ENCODE results near the gene WDR64.

The WDR64 gene

DNA sequence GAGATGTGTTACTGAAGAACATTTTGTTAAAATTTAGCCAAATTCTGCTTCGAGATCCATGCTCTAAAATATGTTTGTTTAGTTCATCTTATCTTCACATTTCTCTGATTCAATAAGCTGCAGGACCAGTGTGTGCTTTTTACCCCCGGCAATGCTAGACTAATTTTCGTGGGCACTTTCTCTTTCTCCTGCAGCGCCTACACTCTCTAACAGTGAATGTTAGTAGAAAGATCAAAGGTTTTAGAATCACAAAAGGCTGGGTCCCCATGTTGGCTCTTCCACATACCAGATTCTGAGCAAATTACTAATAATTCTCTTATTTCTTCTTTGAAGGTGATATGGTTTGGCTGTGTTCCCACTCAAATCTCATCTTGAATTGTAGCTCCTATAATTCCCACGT lies 20.4 kb upstream of the WDR64 start:
- DNase-seq (ENCODE audit: low read depth): no peak

DNA sequence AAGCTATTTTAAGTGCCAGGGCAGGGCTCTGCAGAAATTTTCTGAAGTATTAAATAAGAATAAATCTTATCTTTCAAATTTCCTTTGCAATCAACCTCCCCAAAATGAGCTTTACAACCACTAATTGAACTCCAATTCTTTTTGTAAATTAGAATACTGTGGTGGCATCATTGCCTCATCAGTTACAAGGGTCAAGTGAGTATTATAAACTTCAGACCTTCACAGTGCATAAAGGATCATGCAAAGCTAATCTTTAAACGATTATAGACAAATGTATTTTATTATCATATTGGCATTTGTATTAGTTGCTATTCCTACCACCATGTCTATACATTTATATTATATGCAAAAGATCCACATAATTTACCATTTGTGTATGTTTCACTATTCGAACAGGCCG lies 19.1 kb upstream of the WDR64 start:
- no peak for DNase-seq (ENCODE audit: low read depth)

DNA sequence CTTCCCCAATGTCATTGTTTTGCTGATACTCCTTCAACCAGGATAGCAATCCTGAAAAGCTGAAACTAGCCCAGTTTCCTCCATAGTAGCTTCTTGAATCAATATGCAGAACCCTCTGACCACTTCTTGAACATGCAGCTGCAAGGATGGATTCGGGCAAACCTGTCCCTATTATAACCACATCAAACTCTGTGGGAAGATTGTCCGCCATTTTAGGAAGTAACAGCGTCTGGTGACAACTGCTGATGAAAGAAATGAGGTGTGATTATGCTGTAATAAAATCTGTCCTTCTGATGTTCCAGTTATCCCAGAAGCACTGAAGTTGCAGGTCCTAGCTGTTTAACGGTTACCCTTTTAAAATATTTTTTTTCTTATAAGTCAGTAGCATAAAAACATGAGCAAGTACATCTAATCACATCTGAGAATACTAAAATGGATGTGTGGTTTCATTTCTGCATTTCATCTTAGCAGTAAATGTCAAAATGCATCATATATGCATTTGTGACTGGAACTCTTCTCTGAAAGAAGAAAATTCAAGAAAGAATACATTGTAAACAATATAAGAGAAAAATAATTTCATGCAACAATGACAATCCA lies 16.4 kb upstream of the WDR64 start:
- DNase-seq (ENCODE audit: low read depth): no peak

DNA sequence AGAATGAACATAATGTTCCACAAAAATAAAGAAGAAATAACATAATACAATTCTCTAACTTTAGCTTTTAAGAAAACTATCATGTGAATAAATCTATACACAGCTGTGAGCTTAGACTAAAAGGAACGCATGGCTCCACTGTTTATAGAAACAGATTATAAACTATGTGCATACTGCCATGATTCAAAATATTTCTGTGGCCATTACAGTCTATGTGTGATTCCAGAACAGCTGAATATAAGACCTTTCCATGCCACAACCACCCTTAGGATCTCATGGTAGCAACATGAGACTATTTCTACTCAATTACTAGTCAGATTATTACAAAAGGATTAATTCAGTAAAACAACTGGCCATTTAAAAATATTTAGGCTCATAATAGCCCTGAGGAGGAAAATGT lies 15.8 kb upstream of the WDR64 start:
- DNase-seq (ENCODE audit: low read depth): no peak

DNA sequence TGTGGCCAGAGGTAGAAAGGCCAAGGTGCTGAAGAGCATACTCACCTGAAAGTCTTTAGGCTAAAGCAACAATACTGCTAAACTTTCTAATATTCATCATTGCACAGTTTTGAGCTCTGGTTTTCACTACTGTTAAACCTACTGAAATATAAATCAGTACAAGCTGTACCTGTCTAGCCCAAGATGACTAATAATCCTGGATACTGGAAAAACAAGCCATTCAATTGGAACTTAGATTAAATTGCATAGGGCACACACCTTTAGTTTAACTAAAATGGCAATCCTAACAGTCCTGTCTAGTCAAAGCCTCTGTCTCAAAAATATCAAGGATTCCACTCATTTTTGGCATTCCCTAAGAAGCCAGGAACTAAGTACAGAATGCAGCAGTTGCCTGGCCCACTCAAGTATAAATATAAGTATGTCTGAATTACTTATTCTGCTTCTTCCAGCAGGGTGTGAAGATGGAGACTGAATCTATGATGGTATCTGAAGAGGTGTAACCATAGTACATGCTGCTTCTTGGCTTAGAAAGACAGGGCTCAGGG lies 15.0 kb upstream of the WDR64 start:
- DNase-seq (ENCODE audit: low read depth): no peak

DNA sequence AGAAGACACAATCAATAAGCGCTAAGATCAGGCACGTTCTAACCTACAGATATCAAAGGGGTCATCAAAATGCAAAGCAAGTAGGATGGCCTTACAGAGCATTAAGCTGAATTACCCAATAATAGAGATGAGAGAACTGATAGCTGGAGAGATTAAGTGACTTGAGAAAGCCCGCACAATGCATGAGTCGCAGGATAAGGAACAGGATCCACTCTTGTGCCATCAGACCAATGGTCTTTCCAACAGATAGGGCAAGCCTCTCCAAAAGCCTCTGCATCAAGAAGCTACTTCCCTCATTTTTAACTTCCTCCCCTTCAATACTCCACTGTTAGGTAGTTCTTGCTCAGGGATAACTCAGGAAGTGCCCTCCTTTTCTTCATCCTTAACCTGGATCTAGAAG lies 14.5 kb upstream of the WDR64 start:
- DNase-seq (ENCODE audit: low read depth): no peak

DNA sequence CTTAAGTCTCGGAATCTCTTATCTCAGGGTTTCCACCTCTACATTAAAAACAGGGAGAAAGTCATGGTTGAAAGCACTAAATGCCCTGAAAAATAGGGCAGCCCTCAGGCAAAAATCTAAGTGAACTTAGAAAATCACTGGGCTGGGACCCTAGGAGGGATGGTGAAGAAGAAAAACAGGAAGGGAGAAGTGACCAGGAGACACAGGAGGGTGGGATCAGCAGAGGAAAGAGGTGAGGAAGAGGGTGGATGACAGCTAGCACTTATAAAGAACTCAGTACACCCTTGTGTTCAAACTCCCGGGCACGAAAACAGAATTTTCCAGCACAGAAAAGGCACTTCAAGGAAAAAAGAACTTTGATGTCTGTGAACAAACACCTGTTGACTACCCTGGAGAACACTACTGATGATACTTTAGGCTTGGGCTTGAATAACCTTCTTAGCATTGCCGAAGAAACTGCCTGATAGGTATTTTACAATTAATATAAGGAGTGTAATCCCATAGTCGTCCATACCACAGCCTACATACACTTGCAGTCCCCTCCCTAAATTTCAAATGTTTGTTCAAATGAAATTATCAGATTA lies 13.9 kb upstream of the WDR64 start:
- no peak for DNase-seq (ENCODE audit: low read depth)

DNA sequence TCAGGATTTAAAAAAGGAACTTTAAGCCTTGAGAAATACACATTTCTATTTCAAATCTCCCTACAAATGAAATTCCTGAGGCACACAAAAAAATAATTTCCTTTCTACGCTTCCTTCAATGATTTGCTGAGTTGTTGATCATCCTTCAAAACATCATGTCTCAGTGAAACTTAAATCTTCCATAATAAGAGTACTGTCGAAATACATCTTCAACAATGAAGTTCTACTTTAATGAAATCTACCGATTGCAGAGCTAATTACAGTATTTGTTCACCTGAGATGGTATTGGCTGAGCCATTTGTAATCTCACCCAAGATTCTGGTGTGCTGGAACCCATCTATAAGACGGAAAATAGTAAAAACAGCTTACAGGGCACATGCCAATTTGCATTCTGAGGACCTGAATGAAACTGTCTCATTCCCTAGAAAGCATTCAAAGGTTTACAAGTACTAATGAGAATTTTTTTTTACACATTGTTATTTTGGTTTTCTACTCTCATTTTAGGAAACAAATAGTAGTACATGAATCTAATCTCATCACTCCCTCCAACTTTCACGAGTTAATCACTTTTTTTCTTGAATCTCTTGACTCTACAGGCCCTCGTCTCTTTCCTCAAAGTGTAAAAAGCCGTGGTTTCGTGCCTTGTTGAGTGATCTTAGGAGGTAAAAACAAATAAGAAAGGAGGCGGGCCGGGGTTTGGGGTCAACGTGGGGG lies 13.0 kb upstream of the WDR64 start:
- no peak for DNase-seq (ENCODE audit: low read depth)

DNA sequence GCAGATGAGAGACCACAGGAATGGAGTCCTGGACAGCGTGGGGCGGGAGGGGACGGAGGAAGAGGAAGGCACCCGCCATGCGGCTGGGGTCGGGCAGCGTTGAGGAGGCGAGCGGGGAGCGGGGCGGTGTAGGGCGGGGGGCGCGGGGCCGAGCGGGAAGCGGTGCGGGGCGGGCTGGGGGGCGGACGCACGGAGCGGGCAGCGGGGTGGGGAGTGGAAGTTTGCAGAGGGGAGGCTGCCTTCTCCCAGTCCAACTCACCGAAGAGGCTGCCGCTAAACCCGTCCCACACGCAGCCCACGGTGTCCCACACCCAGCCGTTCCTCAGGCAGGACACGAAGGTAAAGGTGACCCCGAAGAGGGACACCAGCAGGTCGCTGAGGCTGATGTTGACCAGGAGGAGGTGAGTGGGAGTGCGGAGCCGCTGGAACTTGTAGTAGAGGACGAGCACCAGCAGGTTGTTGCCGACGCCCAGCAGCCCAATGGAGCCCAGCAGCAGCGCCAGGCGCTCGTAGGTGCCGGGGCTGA lies 12.4 kb upstream of the WDR64 start:
- DNase-seq (ENCODE audit: low read depth): no peak

DNA sequence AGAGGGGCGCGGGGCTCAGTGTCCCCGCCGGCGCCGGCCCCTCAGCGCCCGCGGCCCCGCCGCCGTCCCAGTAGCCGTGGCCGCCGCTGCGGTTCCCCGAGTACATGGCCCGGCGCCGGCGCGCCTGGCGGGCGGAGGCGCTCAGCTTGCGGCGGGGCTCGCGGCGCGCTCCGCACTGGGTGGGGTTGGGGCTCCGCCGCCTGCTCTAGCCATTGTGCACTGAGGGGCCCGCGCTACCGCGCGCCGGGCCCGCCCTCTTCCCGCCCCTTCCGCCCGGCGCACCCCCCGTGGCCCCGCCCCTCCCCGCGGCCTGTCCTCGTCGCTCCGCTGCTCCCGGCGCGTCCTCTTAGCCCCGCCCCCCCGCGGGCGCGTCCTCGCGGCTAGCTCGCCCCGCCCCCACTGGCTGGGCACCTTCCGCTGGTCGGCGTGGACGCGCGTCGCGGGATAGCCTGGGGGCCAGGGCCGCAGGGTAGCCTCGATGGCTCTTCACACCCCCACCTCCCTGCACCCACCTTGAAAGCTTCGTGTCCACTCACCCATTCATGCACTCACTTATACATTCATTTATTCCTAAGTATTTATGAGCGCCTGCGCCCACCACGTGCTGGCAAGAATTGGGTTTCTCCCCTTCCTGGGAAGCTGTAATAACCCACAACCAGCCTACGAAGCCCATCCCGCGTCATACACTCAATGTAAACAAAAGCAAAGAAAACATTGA lies 11.8 kb upstream of the WDR64 start, which contains the start of the genes CHML and OPN3:
Gene CHML (minus strand): TSS at position 221 of the 718 bp plus-strand sequence. CDS start 4,603 bp downstream, outside the sequence.
Gene OPN3 (minus strand): TSS at position 221 of the 718 bp plus-strand sequence. CDS start 115 bp downstream, at position 106.
- DNase-seq (ENCODE audit: low read depth): peak; percentile 75

DNA sequence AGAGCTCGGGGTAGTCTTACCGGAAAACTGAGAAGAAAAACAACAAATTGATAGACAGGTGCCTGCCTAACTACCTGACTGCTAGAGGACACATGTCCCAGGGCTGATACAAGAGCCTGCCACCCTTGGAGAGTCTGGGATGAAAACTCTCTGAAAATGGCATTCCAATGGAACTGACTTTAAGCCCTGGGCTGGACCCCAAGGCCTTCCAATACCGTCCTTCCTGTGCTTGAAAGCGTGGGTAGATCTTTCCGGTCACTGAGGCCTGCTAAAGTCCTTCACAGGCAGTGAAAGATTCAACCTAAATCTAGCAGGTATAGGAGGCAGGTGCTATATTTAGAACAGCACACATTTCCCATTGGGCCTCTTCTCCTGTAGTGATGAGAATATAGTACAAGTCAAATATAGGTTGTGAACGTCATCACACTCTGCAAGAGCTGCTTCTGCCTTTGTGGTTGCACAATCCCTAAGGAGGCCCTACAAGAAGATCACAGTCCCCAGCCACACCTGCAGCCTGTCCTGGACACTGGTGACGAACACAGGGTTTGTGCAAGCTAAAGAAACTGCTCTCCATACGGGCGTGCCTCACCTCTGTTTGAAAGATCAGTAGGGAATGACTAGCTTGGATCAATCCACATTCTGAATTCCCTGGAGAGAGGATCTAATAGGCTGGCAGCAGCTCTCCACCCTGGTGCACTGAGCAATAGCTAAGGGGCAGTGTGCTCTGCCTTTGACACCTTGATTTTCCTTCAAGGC lies 11.0 kb upstream of the WDR64 start:
- DNase-seq (ENCODE audit: low read depth): no peak

DNA sequence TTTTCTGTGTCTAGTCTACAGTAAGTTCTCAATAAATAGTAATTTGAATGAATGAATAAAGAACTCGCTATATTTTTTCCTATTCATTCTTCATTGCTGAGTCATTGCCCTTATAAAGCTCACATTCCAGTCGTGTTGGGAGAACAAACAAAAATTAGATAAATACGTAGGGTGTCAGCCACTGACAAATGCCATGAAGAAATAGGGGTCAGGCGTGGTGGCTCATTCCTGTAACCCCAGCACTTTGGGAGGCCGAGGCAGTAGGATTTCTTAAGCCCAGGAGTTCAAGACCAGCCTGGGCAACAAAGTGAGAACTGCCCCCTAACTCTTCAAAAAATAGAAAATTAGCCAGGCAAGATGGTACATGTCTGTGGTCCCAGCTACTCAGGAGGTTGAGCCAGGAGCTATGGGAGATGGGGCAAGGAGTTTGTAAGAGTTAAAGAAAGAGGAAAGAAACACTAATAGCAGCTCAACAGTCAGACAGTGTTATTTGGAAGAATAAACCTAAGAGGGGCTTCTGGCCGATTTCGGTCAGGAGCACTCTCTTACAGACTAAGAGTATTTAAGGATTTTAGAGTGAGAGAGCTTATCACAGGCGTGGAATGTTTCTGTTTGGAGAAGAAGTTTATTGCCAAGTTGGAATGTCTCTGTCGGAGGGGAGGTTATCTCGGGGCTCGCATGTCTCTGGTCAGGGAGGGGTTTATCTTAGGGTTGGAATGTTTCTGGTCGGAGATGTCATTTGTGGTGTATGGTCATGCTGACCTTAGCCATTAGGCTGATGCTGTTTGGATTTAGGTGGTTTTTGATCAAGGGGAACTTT lies 10.1 kb upstream of the WDR64 start:
- DNase-seq (ENCODE audit: low read depth): no peak

DNA sequence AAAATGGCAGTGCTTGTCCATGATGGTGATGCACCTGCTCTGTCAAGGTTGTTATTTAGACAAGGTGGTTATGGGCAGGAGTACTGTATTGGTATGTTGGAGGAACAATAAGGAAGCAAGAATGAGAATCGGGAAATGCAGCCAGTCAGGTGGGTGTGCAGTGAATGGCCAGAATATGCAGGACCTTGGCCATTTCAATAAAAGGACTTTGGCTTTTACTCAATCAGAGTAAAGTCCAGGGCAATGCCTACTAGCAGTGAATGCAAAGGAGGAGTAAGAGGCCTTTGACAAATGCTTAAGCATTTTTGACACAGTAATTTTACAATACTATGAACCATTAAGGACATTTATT lies 9.5 kb upstream of the WDR64 start:
- no peak for DNase-seq (ENCODE audit: low read depth)

DNA sequence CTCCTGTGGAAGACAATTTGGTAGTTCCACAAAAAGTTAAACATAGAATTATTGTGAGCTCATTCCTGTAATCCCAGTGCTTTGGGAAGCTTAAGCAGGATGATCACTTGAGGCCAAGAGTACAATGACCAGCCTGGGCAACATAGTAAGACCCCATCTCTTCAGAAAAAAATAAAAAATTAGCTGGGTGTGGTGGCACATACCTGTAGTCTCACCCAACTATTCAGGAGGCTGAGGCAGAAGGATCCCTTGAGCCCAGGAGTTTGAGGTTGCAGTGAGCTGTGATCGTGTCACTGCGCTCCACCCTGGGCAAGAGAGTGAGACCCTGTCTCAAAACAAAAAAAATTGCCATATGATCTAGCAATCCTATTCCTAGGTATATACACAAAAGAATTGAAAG lies 7.8 kb upstream of the WDR64 start:
- DNase-seq (ENCODE audit: low read depth): no peak

DNA sequence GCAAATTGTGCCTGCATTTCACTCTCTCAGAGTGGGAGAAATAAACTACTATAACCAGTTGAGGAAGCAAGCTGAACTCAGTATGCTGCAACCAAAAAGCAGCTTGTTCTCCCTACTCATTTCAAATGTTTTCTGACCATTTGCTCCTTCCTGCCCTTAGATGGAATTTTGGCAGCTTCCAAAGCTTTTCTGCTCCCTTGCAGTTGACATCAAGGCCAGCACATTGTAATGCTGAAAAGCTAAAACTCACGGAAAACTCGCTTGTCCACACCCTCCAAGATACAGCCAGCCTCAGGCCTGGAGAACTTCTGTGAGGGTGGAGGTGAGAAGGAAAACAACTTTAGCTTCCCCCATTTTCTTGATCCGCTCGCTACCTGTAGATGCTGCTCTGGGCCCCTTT lies 6.9 kb upstream of the WDR64 start:
- DNase-seq (ENCODE audit: low read depth): no peak

DNA sequence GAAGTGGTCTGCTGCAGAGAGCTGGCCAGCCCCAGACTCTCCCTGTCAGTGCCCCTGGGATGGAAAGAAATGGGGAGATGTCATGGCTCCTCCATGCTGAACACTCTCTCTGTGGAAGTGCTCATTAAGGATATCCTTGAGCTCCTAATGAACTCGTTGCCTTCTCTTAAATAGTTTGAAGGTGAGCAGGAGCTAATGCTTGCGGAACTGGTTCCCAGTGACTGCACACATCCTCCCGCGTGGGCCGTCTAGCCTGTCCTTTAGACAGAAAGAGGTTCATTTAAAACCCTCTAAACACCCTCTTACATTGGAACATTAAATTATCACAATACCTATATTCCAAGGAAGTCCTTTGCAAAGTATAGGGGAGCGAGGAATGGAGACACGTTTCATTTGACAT lies 5.9 kb upstream of the WDR64 start:
- no peak for DNase-seq (ENCODE audit: low read depth)

DNA sequence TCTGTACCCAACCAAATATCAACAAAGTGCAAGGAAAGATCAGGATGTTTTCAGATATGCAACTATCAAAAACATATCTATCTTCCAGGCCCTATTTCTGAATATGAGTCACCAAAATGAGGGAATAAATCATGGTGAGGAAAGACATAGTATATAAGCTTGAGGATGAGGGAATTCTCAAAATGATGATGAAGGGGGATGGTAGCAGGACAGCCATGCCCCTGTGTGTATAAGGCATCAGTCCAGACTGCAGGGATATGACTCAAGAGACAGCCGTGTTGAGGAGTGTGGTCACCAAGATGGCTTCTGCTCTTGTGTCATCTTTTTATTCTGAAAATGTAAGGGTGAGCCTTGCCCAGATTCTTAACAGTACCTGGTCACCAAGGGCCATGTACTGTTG lies 4.4 kb upstream of the WDR64 start:
- no peak for DNase-seq (ENCODE audit: low read depth)

DNA sequence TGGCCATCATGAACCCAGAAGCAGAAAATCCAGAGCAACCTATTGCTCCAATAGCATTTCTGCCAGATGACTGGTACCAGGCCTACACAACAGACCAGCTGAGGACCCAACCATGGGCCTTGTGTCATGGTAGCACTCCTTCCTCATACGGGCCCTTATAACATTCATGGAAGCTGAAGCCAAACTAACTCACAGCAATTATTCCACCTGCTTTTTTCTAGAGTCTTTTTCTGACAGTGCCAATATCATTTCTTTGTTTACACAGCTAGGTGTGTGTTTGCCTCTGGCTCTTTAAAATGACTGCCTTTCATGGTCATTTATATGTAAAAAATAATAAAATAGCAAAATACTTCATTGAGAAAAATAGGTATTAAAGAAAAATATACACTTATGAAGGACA lies 3.9 kb upstream of the WDR64 start:
- DNase-seq (ENCODE audit: low read depth): no peak

DNA sequence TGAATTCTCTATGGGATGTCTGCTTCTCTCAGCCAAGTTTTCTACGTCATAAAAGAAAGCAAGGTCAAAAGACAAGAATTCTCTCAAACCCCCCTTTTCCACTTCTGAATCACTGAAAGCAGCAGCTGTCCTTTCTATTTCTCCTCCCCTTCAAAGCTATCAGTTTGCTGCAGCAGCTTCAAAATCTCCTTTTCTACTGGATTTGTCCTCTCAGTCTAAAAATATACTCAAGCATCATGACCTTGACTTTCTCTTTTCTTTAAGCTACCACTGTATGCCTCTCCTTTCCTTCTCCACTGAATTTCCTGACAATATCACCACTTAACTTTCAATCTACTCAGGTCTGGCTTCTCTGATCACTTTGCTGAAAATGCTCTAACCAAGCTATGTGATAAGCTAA lies 1.9 kb downstream of the WDR64 start:
- DNase-seq (ENCODE audit: low read depth): no peak

DNA sequence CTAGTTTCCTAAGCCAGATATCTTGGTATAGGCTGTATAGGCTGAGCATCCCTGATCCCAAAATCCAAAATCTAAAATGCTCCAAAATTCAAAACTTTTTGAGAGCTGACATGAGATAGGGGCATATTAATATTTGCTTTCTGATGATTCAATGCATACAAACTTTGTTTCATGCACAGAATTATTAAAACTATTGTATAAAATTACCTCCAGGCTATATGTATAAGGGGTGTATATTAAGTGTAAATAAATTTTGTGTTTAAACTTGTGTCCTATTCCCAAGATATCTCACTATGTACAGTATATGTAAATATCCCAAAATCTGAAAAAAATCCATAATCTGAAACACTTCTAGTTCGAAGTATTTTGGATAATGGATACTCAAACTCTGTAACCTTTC lies 2.6 kb downstream of the WDR64 start:
- no peak for DNase-seq (ENCODE audit: low read depth)
